Nephron (organoid): ENCODE results near the gene ZNRF4.

Experiments
- H3K27ac Mint-ChIP-seq, 3 experiments: 2 replicates each; pipeline ENCODE4 v1.8.0; 2020; ENCODE audit warnings: mixed read lengths in 3 of 3, mild to moderate bottlenecking in 2 of 3, moderate library complexity in 1 of 3
- H3K27me3 Mint-ChIP-seq: 2 replicates; pipeline ENCODE4 v1.8.0; 2021; ENCODE audit warnings: low read depth, mild to moderate bottlenecking, moderate library complexity, mixed read lengths
- H3K36me3 Mint-ChIP-seq: 2 replicates; pipeline ENCODE4 v1.8.0; 2020; ENCODE audit warnings: low read depth, mixed read lengths
- H3K4me1 Mint-ChIP-seq: 2 replicates; pipeline ENCODE4 v1.8.0; 2020; ENCODE audit warnings: mixed read lengths
- H3K4me3 Mint-ChIP-seq, 3 experiments: 2 replicates each; pipeline ENCODE4 v1.8.0; 2020; ENCODE audit warnings: mild to moderate bottlenecking in 3 of 3, mixed read lengths in 3 of 3, moderate library complexity in 2 of 3
- H3K9me3 Mint-ChIP-seq: 2 replicates; pipeline ENCODE4 v1.8.0; 2020; ENCODE audit warnings: mixed read lengths
- CTCF ChIP-seq, 3 experiments: fragments of 200-600 bp; sonication (generic); IDR thresholded peaks; one replicate each; pipeline ENCODE4 v1.5.0; 2021; ENCODE audit warnings: antibody characterized with exemption in 3 of 3; ENCODE audit not compliant: unreplicated experiment in 3 of 3

ZNRF4 gene

GRCh38 chr19:5439452-5439851 lies 15.8 kb upstream of the ZNRF4 start:
- H3K27me3 Mint-ChIP-seq = peaks cover 50% of the 10 kb centered on the region
- H3K36me3 Mint-ChIP-seq = no peaks in the 10 kb centered on the region
- no peak for TF ChIP-seq CTCF (IDR thresholded peaks at IDR 0.05; ENCODE audit: unreplicated experiment in 3 of 3)
- H3K4me3 Mint-ChIP-seq = no peak overlapping the region
- peaks cover 2% of the 10 kb centered on the region for H3K9me3 Mint-ChIP-seq
- no peak overlapping the region for H3K27ac Mint-ChIP-seq
- H3K4me1 Mint-ChIP-seq = no peaks in the 10 kb centered on the region

- H3K4me3 Mint-ChIP-seq = no peak overlapping the region
- TF ChIP-seq CTCF (IDR thresholded peaks at IDR 0.05; ENCODE audit: unreplicated experiment in 3 of 3) = no peak
- H3K27me3 Mint-ChIP-seq = peaks cover 45% of the 10 kb centered on the region
- no peaks in the 10 kb centered on the region for H3K4me1 Mint-ChIP-seq
- H3K9me3 Mint-ChIP-seq = peaks cover under 1% of the 10 kb centered on the region
- no peak overlapping the region for H3K27ac Mint-ChIP-seq
- H3K36me3 Mint-ChIP-seq = no peaks in the 10 kb centered on the region
Observed at GRCh38 chr19:5440299-5440698, 14.9 kb upstream of the ZNRF4 start.

GRCh38 chr19:5443723-5444122 lies 11.5 kb upstream of the ZNRF4 start:
- no peak for TF ChIP-seq CTCF (IDR thresholded peaks at IDR 0.05; ENCODE audit: unreplicated experiment in 3 of 3)
- no peak overlapping the region for H3K4me3 Mint-ChIP-seq
- peaks cover 41% of the 10 kb centered on the region for H3K27me3 Mint-ChIP-seq
- no peaks in the 10 kb centered on the region for H3K36me3 Mint-ChIP-seq
- no peak overlapping the region for H3K27ac Mint-ChIP-seq
- peaks cover 2% of the 10 kb centered on the region for H3K9me3 Mint-ChIP-seq
- no peaks in the 10 kb centered on the region for H3K4me1 Mint-ChIP-seq

DNA sequence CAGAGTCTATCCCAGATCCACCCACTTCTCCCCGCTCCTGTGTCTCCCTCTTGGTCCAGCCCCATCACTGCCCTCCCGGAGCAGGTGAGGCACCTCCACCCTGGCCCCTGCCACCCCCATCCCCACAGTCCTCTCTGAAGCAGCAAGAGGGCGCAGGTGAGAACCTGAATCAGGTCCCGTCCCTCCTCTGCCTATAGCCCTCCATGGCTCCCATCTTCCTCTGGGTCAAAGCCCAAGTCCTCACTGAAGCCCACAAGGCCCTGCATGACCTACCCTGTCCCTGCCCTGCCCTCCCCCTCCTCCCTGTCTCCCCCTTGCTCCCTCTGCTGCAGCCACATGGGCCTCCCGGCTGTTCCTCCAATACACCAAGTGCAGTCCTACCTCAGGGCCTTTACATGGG lies 10.8 kb upstream of the ZNRF4 start:
- H3K27ac Mint-ChIP-seq = no peak overlapping the region
- H3K27me3 Mint-ChIP-seq = peaks cover 43% of the 10 kb centered on the region
- H3K4me3 Mint-ChIP-seq = no peak overlapping the region
- no peaks in the 10 kb centered on the region for H3K36me3 Mint-ChIP-seq
- H3K9me3 Mint-ChIP-seq = peaks cover 2% of the 10 kb centered on the region
- no peaks in the 10 kb centered on the region for H3K4me1 Mint-ChIP-seq
- TF ChIP-seq CTCF (IDR thresholded peaks at IDR 0.05; ENCODE audit: unreplicated experiment in 3 of 3) = no peak

DNA sequence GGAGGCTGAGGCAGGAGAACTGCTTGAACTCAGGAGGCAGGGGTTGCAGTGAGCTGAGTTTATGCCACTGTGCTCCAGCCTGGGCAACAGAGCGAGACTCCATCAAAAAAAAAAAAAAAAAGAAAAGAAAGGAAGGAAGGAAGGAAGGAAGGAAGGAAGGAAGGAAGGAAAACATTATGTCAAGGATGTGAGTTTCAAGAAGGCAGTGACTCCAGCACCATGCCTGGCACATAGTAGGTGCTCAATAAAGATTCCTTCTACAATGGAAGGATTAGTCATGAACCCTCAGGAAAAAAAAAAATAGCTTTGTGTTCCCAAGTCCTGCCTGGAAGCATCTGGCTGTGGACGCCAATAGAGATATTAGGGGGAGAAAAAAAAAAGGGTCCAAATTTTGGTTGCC lies 10.1 kb upstream of the ZNRF4 start:
- Mint-ChIP-seq H3K9me3 (peaks cover 2% of the 10 kb centered on the region), H3K4me3 (no peak overlapping the region), H3K27ac (no peak overlapping the region), H3K36me3 (no peaks in the 10 kb centered on the region), H3K27me3 (peaks cover 50% of the 10 kb centered on the region), H3K4me1 (no peaks in the 10 kb centered on the region)
- no peak for TF ChIP-seq CTCF (IDR thresholded peaks at IDR 0.05; ENCODE audit: unreplicated experiment in 3 of 3)

DNA sequence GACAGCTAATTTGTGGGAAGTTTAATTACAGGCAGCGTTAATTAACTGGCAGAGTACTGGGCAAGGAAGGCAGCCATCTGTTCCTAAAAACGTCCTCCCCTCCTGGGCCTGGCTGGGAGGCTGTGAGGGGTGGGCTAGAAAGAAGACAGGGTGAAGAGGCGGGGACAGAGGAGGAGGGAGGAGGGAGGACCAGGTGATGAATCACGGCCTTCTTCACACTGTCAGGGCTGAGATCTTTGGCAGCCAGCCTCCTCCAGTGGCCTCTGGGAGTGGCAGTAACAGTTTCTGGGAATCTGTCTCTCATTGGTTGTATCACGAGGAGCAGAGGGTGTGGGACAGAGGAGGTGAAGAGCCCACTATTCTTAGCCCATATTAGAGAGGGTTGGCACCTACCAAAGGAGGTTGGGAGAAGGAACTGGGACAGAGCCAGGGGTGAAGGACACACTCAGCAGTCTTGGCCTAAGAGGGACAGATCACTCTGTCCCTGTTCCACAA lies 9.6 kb upstream of the ZNRF4 start:
- Mint-ChIP-seq H3K9me3 (peaks cover 2% of the 10 kb centered on the region), H3K4me3 (no peak overlapping the region), H3K27ac (no peak overlapping the region), H3K27me3 (peaks cover 48% of the 10 kb centered on the region), H3K4me1 (no peaks in the 10 kb centered on the region), H3K36me3 (no peaks in the 10 kb centered on the region)
- TF ChIP-seq CTCF (IDR thresholded peaks at IDR 0.05; ENCODE audit: unreplicated experiment in 3 of 3) = no peak
